Sigmoid colon (tissue), 7 donors: ENCODE results near the gene TRIO. TPM values are rescaled to one million over a fixed set of nuclear protein-coding genes. Genes with fewer than 3 reads are reported as not detected.

Source experiments
- DNase-seq: peaks from one replicate; pipeline ENCODE4 v3.0.0-alpha.2; 2019
- H3K27ac ChIP-seq, 4 donors: fragments of 200-600 bp; sonication (generic); one replicate each; pipeline ENCODE4 v1.5.1; 2016 to 2019; ENCODE audit warnings: mild to moderate bottlenecking in 1 of 4
- H3K27me3 ChIP-seq, 3 donors: fragments of 200-600 bp; sonication (generic); one replicate each; pipeline ENCODE4 v1.5.1; 2019; ENCODE audit warnings: mild to moderate bottlenecking in 1 of 3
- H3K36me3 ChIP-seq, 4 donors: fragments of 200-600 bp; sonication (generic); one replicate each; pipeline ENCODE4 v1.5.1; 2016 to 2019
- H3K4me1 ChIP-seq, 4 donors: fragments of 200-600 bp; sonication (generic); one replicate each; pipeline ENCODE4 v1.5.1; 2017 to 2019
- H3K4me3 ChIP-seq, 4 donors: fragments of 200-600 bp; sonication (generic); one replicate each; pipeline ENCODE4 v1.5.1; 2017 to 2019; ENCODE audit warnings: mild to moderate bottlenecking in 2 of 4, moderate library complexity in 1 of 4
- H3K9me3 ChIP-seq, 4 donors: fragments of 200-600 bp in 3 of 4; sonication (generic) in 3 of 4; one replicate each; pipeline versions ENCODE4 v1.5.1 to v1.6.1; 2013 to 2019
- EP300 ChIP-seq, 4 donors: sonication (generic); formaldehyde crosslinking; IDR thresholded peaks; one replicate each; pipeline ENCODE4 v1.6.1; 2017; ENCODE audit warnings: antibody characterized with exemption in 4 of 4
- POLR2A ChIP-seq, 2 donors: fragments of 450-650 bp; IDR thresholded peaks; one replicate each; pipeline ENCODE4 v1.6.1; 2016; ENCODE audit warnings: antibody characterized with exemption in 2 of 2, mild to moderate bottlenecking in 2 of 2, moderate library complexity in 2 of 2
- POLR2AphosphoS5 ChIP-seq, 4 donors: sonication (generic); formaldehyde crosslinking; IDR thresholded peaks; one replicate each; pipeline ENCODE4 v1.6.1; 2017; ENCODE audit warnings: antibody characterized with exemption in 4 of 4
- WGBS, 2 donors: extraction: QIAGEN DNeasy Blood & Tissue Kit; methylation state at CpG; one replicate each; pipeline ENCODE4 v1.1.7; 2013; 5-methylcytosine and 5-hydroxymethylcytosine counted together
- intact Hi-C: fragments of 100-400 bp; cut with DNase I; formaldehyde crosslinking; loops from one replicate; pipeline ENCODE4 v1.15.1; 2023
- polyA plus RNA-seq, 3 donors: library from polyadenylated mRNA; stranded (reverse); fragments of 200-250 nt; gene quantifications; one replicate each; pipeline ENCODE4 v1.2.3, GENCODE V29; 2013
- total RNA-seq, 4 donors: library from RNA; depleted of rRNA; stranded (reverse); fragments of >200 nt; gene quantifications; one replicate each; pipeline ENCODE4 v1.1.0, GENCODE V29; 2016
- TF ChIP-seq, protein P1 (sequence below), 4 experiments: fragments of 450-650 bp in 3 of 4; fragments of 200-600 bp in 1 of 4; IDR thresholded peaks; one replicate each; pipeline ENCODE4 v1.5.1; 2016 to 2019; ENCODE audit warnings: antibody characterized with exemption in 4 of 4, mild to moderate bottlenecking in 3 of 4, moderate library complexity in 2 of 4
- donor health status: healthy with polysubstance abuse.
- donor health status: Bipolar disorder and iron deficiency.
- donor health status: healthy.

TRIO gene
- total and polyA plus RNA-seq, 7 donors, result 34.8 to 300 (median 119) TPM

DNA sequence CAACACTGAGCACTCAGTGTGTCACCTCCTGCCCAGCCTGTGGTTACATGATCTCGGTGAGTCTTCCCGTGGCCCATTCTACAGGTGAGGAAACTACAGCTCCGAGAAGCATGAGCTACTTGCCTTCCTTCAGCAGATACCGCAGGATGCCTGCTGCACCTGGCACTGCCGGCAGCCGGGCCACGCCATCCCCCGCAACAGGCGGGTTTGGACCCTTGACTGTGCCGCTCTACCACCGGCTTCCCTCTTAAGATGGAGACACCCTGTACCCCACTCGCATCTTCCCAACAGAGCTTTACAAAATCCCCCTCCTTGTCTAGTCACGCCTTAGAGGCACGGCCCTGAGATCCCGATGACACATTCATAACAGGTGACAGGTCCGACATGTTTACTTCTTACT is 363.5 kb downstream of the TRIO start:
- no peaks in the 10 kb centered on the region for H3K4me1 ChIP-seq
- no peak for DNase-seq
- intact Hi-C loops, result no loop called here
- no peaks in the 10 kb centered on the region for H3K27me3 ChIP-seq
- no peak overlapping the region for H3K4me3 ChIP-seq
- H3K36me3 ChIP-seq, result peaks cover 16 to 75% (median 66%) of the 10 kb centered on the region in 4 donors
- H3K9me3 ChIP-seq, result no peaks in the 10 kb centered on the region
- no peak overlapping the region for H3K27ac ChIP-seq
- 95 to 97% methylated on average over 16 of the region's 16 CpGs for WGBS, 2 donors
- TF ChIP-seq EP300 (IDR thresholded peaks at IDR 0.05) (no peak), POLR2A (IDR thresholded peaks at IDR 0.05) (no peak), POLR2AphosphoS5 (IDR thresholded peaks at IDR 0.05) (no peak)
- TF ChIP-seq, protein P1, sequence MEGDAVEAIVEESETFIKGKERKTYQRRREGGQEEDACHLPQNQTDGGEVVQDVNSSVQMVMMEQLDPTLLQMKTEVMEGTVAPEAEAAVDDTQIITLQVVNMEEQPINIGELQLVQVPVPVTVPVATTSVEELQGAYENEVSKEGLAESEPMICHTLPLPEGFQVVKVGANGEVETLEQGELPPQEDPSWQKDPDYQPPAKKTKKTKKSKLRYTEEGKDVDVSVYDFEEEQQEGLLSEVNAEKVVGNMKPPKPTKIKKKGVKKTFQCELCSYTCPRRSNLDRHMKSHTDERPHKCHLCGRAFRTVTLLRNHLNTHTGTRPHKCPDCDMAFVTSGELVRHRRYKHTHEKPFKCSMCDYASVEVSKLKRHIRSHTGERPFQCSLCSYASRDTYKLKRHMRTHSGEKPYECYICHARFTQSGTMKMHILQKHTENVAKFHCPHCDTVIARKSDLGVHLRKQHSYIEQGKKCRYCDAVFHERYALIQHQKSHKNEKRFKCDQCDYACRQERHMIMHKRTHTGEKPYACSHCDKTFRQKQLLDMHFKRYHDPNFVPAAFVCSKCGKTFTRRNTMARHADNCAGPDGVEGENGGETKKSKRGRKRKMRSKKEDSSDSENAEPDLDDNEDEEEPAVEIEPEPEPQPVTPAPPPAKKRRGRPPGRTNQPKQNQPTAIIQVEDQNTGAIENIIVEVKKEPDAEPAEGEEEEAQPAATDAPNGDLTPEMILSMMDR (IDR thresholded peaks at IDR 0.05), result no peak

GRCh38 chr5:14507156-14507941 is 364.2 kb downstream of the TRIO start:
- intact Hi-C loops, result no loop called here
- TF ChIP-seq POLR2AphosphoS5 (IDR thresholded peaks at IDR 0.05) (no peak), POLR2A (IDR thresholded peaks at IDR 0.05) (no peak), EP300 (IDR thresholded peaks at IDR 0.05) (no peak)
- TF ChIP-seq, protein P1 (IDR thresholded peaks at IDR 0.05), result no peak
- Histone ChIP-seq H3K9me3 (no peaks in the 10 kb centered on the region), H3K36me3 (peaks cover 16 to 68% (median 60%) of the 10 kb centered on the region in 4 donors), H3K4me1 (no peaks in the 10 kb centered on the region), H3K27ac (no peak overlapping the region), H3K27me3 (no peaks in the 10 kb centered on the region), H3K4me3 (no peak overlapping the region)
- no peak for DNase-seq
- 92 to 95% methylated on average over 21 of the region's 21 CpGs for WGBS, 2 donors

DNA sequence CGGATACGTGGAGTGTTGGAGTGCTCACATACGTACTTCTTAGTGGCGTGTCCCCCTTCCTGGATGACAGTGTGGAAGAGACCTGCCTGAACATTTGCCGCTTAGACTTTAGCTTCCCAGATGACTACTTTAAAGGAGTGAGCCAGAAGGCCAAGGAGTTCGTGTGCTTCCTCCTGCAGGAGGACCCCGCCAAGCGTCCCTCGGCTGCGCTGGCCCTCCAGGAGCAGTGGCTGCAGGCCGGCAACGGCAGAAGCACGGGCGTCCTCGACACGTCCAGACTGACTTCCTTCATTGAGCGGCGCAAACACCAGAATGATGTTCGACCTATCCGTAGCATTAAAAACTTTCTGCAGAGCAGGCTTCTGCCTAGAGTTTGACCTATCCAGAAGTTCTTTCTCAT is 364.9 kb downstream of the TRIO start:
- no peaks in the 10 kb centered on the region for H3K4me1 ChIP-seq
- DNase-seq, result no peak
- peaks cover 11 to 61% (median 53%) of the 10 kb centered on the region in 4 donors for H3K36me3 ChIP-seq
- no peaks in the 10 kb centered on the region for H3K9me3 ChIP-seq
- intact Hi-C loops, result no loop called here
- H3K27me3 ChIP-seq, result no peaks in the 10 kb centered on the region
- no peak overlapping the region for H3K4me3 ChIP-seq
- no peak overlapping the region for H3K27ac ChIP-seq
- WGBS, 2 donors, result 95 to 96% methylated on average over 20 of the region's 20 CpGs
- no peak for TF ChIP-seq POLR2AphosphoS5 (IDR thresholded peaks at IDR 0.05)
- TF ChIP-seq POLR2A (IDR thresholded peaks at IDR 0.05), result no peak
- TF ChIP-seq, protein P1 (IDR thresholded peaks at IDR 0.05), result no peak
- TF ChIP-seq EP300 (IDR thresholded peaks at IDR 0.05), result no peak

GRCh38 chr5:14509556-14509955 is 366.4 kb downstream of the TRIO start:
- Histone ChIP-seq H3K4me3 (no peak overlapping the region), H3K4me1 (no peaks in the 10 kb centered on the region), H3K27ac (no peak overlapping the region), H3K9me3 (no peaks in the 10 kb centered on the region), H3K27me3 (no peaks in the 10 kb centered on the region), H3K36me3 (peaks cover 0 to 46% (median 40%) of the 10 kb centered on the region in 4 donors)
- intact Hi-C loops, result no loop called here
- WGBS, 2 donors, result 72 to 80% methylated on average over 11 of the region's 11 CpGs
- TF ChIP-seq POLR2AphosphoS5 (IDR thresholded peaks at IDR 0.05) (no peak), POLR2A (IDR thresholded peaks at IDR 0.05) (no peak), EP300 (IDR thresholded peaks at IDR 0.05) (no peak)
- TF ChIP-seq, protein P1 (IDR thresholded peaks at IDR 0.05), result no peak
- DNase-seq, result no peak
